Measurements from ENCODE around the gene SPARCL1. TPM values are rescaled to one million over a fixed set of nuclear protein-coding genes. Genes with fewer than 3 reads are reported as not detected.

Gene SPARCL1
- total and polyA plus RNA-seq, 4 donors: 93.2 to 486 (median 358) TPM

GRCh38 chr4:87523307-87523706 lies 5.9 kb downstream of the SPARCL1 start:
- Histone ChIP-seq H3K27ac (ENCODE audit: low read depth in 1 of 2, low read length in 1 of 2) (no peak overlapping the region), H3K4me3 (no peak overlapping the region), H3K9ac (ENCODE audit: insufficient read depth in 1 of 2, low read length in 2 of 2) (no peak overlapping the region), H3K27me3 (ENCODE audit: control insufficient read depth in 3 of 3, insufficient read depth in 3 of 3, low read length in 2 of 3) (no peaks in the 10 kb centered on the region), H3K36me3 (ENCODE audit: control insufficient read depth in 4 of 4, insufficient read depth in 4 of 4, low read length in 4 of 4) (peaks cover 0 to 5% (median 0%) of the 10 kb centered on the region in 4 donors), H3K9me3 (ENCODE audit: control insufficient read depth in 4 of 4, insufficient read depth in 3 of 4, low read length in 3 of 4) (peaks cover 0 to 5% (median under 1%) of the 10 kb centered on the region in 4 donors), H3K4me1 (ENCODE audit: control insufficient read depth in 5 of 5, insufficient read depth in 5 of 5, low read length in 5 of 5) (peaks cover 0 to 62% (median 10%) of the 10 kb centered on the region in 5 donors)
- ATAC-seq (ENCODE audit: insufficient read depth, low FRiP score) (no peak), DNase-seq (peak; percentile 18 to 85 (median 71))
- TF ChIP-seq CTCF (IDR thresholded peaks at IDR 0.05; ENCODE audit: control extremely low read depth, extremely low read depth): no peak
- 71 to 82% methylated on average over 4 of the region's 4 CpGs for WGBS, 2 donors

GRCh38 chr4:87521757-87522374 lies 7.3 kb downstream of the SPARCL1 start:
- ATAC-seq (ENCODE audit: insufficient read depth, low FRiP score) (no peak), DNase-seq (no peak)
- Histone ChIP-seq H3K27ac (ENCODE audit: low read depth in 1 of 2, low read length in 1 of 2) (peak overlapping the region; percentile 85 to 88), H3K9me3 (ENCODE audit: control insufficient read depth in 4 of 4, insufficient read depth in 3 of 4, low read length in 3 of 4) (peaks cover 0 to 5% (median under 1%) of the 10 kb centered on the region in 4 donors), H3K4me1 (ENCODE audit: control insufficient read depth in 5 of 5, insufficient read depth in 5 of 5, low read length in 5 of 5) (peaks cover 0 to 57% (median 13%) of the 10 kb centered on the region in 5 donors), H3K36me3 (ENCODE audit: control insufficient read depth in 4 of 4, insufficient read depth in 4 of 4, low read length in 4 of 4) (peaks cover 0 to 5% (median 0%) of the 10 kb centered on the region in 4 donors), H3K9ac (ENCODE audit: insufficient read depth in 1 of 2, low read length in 2 of 2) (no peak overlapping the region), H3K27me3 (ENCODE audit: control insufficient read depth in 3 of 3, insufficient read depth in 3 of 3, low read length in 2 of 3) (no peaks in the 10 kb centered on the region), H3K4me3 (no peak overlapping the region)
- WGBS, 2 donors: 26 to 58% methylated on average over 3 of the region's 3 CpGs
- no peak for TF ChIP-seq CTCF (IDR thresholded peaks at IDR 0.05; ENCODE audit: control extremely low read depth, extremely low read depth)

- WGBS, 2 donors: 22 to 42% methylated on average over 1 of the region's 1 CpG
Measured at GRCh38 chr4:87521319-87521718, 7.9 kb downstream of the SPARCL1 start.

More at GRCh38 chr4:87521319-87521718, 7.9 kb downstream of the SPARCL1 start:
- DNase-seq (no peak), ATAC-seq (ENCODE audit: insufficient read depth, low FRiP score) (no peak)
- Histone ChIP-seq H3K9me3 (ENCODE audit: control insufficient read depth in 4 of 4, insufficient read depth in 3 of 4, low read length in 3 of 4) (peaks cover 0 to 5% (median under 1%) of the 10 kb centered on the region in 4 donors), H3K9ac (ENCODE audit: insufficient read depth in 1 of 2, low read length in 2 of 2) (peak overlapping the region in 1 of 2 donors; percentile 7), H3K4me1 (ENCODE audit: control insufficient read depth in 5 of 5, insufficient read depth in 5 of 5, low read length in 5 of 5) (peaks cover 0 to 51% (median 15%) of the 10 kb centered on the region in 5 donors), H3K36me3 (ENCODE audit: control insufficient read depth in 4 of 4, insufficient read depth in 4 of 4, low read length in 4 of 4) (peaks cover 0 to 5% (median 0%) of the 10 kb centered on the region in 4 donors), H3K27me3 (ENCODE audit: control insufficient read depth in 3 of 3, insufficient read depth in 3 of 3, low read length in 2 of 3) (no peaks in the 10 kb centered on the region), H3K4me3 (no peak overlapping the region), H3K27ac (ENCODE audit: low read depth in 1 of 2, low read length in 1 of 2) (peak overlapping the region in 1 of 2 donors; percentile 89)
- no peak for TF ChIP-seq CTCF (IDR thresholded peaks at IDR 0.05; ENCODE audit: control extremely low read depth, extremely low read depth)
